ENCODE results near the gene RAG1. TPM values are rescaled to one million over a fixed set of nuclear protein-coding genes. Genes with fewer than 3 reads are reported as not detected.

Gene RAG1
- total RNA-seq, 1 experiment from 2014 or later, result 0.90 TPM

DNA sequence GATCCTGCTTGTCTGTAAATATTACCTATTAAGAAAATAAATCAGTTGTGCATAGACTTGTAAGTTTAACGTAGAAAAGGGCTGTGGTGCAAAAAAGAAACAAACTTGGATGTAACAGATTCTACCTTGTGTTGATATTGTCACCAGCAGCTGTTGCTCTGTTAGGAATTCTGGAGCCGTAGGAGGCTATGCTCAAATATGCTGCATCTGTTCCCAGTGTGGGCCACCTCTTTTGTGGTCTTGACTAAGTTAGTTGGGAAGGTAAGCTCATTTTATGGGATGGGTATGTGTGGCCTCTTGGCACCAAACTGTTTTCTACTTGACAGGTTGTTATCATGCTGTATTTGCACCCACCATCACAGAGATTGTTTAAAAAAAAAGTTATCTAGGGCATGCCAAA is 59.7 kb downstream of the RAG1 start:
- Mint-ChIP-seq H3K4me3 (no peak overlapping the region), H3K27me3 (ENCODE audit: low read depth) (peaks cover 17% of the 10 kb centered on the region), H3K9me3 (peaks cover 88% of the 10 kb centered on the region), H3K36me3 (peaks cover 70% of the 10 kb centered on the region), H3K27ac (no peak overlapping the region), H3K4me1 (no peaks in the 10 kb centered on the region)
- POLR2A ChIA-PET, result no interaction called here
- DNase-seq (ENCODE audit: low spot score) (no peak), ATAC-seq (no peak)
- TF ChIP-seq GABPB1 (CRISPR knock-in tag; IDR thresholded peaks at IDR 0.05), result no peak
- TF ChIP-seq FOXP1 (CRISPR knock-in tag; IDR thresholded peaks at IDR 0.05; ENCODE audit: borderline replicate concordance), result no peak
- TF ChIP-seq ZNF263 (CRISPR knock-in tag; IDR thresholded peaks at IDR 0.05; ENCODE audit: low read depth), result no peak
- no peak for TF ChIP-seq GRHL2 (CRISPR knock-in tag; IDR thresholded peaks at IDR 0.05; ENCODE audit: insufficient replicate concordance, severe bottlenecking)
- no peak for TF ChIP-seq ZNF138 (CRISPR knock-in tag; conservative IDR thresholded peaks at IDR 0.05)
- no peak for TF ChIP-seq MYBL2 (CRISPR knock-in tag; IDR thresholded peaks at IDR 0.05)
- CTCF ChIA-PET, result no interaction called here

DNA sequence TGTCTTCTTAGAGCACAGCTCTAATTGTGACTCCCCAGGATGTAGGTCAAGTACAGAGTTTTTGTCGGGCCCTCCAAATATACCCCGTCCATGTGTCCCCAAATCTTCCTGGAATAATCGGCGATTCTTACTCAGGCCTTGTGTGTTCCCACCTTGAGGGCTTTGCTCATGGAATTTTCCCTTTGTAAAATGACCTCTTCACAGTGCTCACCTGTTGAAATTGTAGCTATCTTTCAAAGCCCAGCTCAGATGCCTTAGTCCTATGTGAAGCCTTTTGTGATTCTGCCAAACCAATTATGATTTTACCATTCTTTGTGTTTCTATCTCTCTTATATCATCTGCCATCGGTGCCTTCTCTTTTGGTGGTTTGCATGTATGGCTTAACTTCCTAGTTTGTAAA is 60.3 kb downstream of the RAG1 start:
- POLR2A ChIA-PET, result no interaction called here
- peaks cover 88% of the 10 kb centered on the region for H3K9me3 Mint-ChIP-seq
- peaks cover 17% of the 10 kb centered on the region for H3K27me3 Mint-ChIP-seq (ENCODE audit: low read depth)
- H3K36me3 Mint-ChIP-seq, result peaks cover 68% of the 10 kb centered on the region
- H3K4me1 Mint-ChIP-seq, result no peaks in the 10 kb centered on the region
- DNase-seq (ENCODE audit: low spot score) (no peak), ATAC-seq (no peak)
- no peak overlapping the region for H3K4me3 Mint-ChIP-seq
- no peak overlapping the region for H3K27ac Mint-ChIP-seq
- CTCF ChIA-PET, result no interaction called here
- TF ChIP-seq FOXK1 (CRISPR knock-in tag; IDR thresholded peaks at IDR 0.05), result no peak
- TF ChIP-seq HMGA2 (CRISPR knock-in tag; IDR thresholded peaks at IDR 0.05), result no peak
- TF ChIP-seq ATF1 (CRISPR knock-in tag; IDR thresholded peaks at IDR 0.05), result no peak
- TF ChIP-seq TEAD1 (CRISPR knock-in tag; IDR thresholded peaks at IDR 0.05), result no peak
- TF ChIP-seq GRHL2 (CRISPR knock-in tag; IDR thresholded peaks at IDR 0.05; ENCODE audit: insufficient replicate concordance, severe bottlenecking), result no peak
- no peak for TF ChIP-seq CREM (CRISPR knock-in tag; IDR thresholded peaks at IDR 0.05)
- no peak for TF ChIP-seq CBFB (CRISPR knock-in tag; IDR thresholded peaks at IDR 0.05; ENCODE audit: low read depth)
- TF ChIP-seq SOX15 (CRISPR knock-in tag; IDR thresholded peaks at IDR 0.05), result no peak
- TF ChIP-seq SMAD3 (CRISPR knock-in tag; IDR thresholded peaks at IDR 0.05; ENCODE audit: borderline replicate concordance), result no peak
- TF ChIP-seq, protein P1, sequence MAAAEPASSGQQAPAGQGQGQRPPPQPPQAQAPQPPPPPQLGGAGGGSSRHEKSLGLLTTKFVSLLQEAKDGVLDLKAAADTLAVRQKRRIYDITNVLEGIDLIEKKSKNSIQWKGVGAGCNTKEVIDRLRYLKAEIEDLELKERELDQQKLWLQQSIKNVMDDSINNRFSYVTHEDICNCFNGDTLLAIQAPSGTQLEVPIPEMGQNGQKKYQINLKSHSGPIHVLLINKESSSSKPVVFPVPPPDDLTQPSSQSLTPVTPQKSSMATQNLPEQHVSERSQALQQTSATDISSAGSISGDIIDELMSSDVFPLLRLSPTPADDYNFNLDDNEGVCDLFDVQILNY (CRISPR knock-in tag; IDR thresholded peaks at IDR 0.05), result no peak
- TF ChIP-seq, protein P2, sequence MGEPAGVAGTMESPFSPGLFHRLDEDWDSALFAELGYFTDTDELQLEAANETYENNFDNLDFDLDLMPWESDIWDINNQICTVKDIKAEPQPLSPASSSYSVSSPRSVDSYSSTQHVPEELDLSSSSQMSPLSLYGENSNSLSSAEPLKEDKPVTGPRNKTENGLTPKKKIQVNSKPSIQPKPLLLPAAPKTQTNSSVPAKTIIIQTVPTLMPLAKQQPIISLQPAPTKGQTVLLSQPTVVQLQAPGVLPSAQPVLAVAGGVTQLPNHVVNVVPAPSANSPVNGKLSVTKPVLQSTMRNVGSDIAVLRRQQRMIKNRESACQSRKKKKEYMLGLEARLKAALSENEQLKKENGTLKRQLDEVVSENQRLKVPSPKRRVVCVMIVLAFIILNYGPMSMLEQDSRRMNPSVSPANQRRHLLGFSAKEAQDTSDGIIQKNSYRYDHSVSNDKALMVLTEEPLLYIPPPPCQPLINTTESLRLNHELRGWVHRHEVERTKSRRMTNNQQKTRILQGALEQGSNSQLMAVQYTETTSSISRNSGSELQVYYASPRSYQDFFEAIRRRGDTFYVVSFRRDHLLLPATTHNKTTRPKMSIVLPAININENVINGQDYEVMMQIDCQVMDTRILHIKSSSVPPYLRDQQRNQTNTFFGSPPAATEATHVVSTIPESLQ (CRISPR knock-in tag; IDR thresholded peaks at IDR 0.05), result no peak
- TF ChIP-seq, protein P3, sequence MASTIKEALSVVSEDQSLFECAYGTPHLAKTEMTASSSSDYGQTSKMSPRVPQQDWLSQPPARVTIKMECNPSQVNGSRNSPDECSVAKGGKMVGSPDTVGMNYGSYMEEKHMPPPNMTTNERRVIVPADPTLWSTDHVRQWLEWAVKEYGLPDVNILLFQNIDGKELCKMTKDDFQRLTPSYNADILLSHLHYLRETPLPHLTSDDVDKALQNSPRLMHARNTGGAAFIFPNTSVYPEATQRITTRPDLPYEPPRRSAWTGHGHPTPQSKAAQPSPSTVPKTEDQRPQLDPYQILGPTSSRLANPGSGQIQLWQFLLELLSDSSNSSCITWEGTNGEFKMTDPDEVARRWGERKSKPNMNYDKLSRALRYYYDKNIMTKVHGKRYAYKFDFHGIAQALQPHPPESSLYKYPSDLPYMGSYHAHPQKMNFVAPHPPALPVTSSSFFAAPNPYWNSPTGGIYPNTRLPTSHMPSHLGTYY (CRISPR knock-in tag; IDR thresholded peaks at IDR 0.05), result no peak
- TF ChIP-seq, protein P4, sequence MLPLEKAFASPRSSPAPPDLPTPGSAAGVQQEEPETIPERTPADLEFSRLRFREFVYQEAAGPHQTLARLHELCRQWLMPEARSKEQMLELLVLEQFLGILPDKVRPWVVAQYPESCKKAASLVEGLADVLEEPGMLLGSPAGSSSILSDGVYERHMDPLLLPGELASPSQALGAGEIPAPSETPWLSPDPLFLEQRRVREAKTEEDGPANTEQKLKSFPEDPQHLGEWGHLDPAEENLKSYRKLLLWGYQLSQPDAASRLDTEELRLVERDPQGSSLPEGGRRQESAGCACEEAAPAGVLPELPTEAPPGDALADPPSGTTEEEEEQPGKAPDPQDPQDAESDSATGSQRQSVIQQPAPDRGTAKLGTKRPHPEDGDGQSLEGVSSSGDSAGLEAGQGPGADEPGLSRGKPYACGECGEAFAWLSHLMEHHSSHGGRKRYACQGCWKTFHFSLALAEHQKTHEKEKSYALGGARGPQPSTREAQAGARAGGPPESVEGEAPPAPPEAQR (CRISPR knock-in tag; IDR thresholded peaks at IDR 0.05), result no peak
- TF ChIP-seq, protein P5, sequence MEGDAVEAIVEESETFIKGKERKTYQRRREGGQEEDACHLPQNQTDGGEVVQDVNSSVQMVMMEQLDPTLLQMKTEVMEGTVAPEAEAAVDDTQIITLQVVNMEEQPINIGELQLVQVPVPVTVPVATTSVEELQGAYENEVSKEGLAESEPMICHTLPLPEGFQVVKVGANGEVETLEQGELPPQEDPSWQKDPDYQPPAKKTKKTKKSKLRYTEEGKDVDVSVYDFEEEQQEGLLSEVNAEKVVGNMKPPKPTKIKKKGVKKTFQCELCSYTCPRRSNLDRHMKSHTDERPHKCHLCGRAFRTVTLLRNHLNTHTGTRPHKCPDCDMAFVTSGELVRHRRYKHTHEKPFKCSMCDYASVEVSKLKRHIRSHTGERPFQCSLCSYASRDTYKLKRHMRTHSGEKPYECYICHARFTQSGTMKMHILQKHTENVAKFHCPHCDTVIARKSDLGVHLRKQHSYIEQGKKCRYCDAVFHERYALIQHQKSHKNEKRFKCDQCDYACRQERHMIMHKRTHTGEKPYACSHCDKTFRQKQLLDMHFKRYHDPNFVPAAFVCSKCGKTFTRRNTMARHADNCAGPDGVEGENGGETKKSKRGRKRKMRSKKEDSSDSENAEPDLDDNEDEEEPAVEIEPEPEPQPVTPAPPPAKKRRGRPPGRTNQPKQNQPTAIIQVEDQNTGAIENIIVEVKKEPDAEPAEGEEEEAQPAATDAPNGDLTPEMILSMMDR (IDR thresholded peaks at IDR 0.05), result no peak
